Stomach (tissue), 4 donors: Measurements from ENCODE around the gene URM1.

ENCODE experiments used
- CTCF ChIP-seq, 7 experiments: fragments of 450-650 bp in 4 of 7; fragments of 200-600 bp in 3 of 7; sonication (generic) in 3 of 7; IDR thresholded peaks; one replicate each; pipeline ENCODE4 v1.5.1; 2016 to 2019; ENCODE audit warnings: antibody characterized with exemption in 7 of 7, control low read depth in 2 of 7, mild to moderate bottlenecking in 1 of 7
- EP300 ChIP-seq: sonication (generic); formaldehyde crosslinking; IDR thresholded peaks from one replicate; pipeline ENCODE4 v1.6.1; 2017; ENCODE audit warnings: antibody characterized with exemption
- POLR2A ChIP-seq, 4 donors: fragments of 450-650 bp; IDR thresholded peaks; one replicate each; pipeline ENCODE4 v1.6.1; 2016; ENCODE audit warnings: antibody characterized with exemption in 4 of 4, control low read depth in 2 of 4, mild to moderate bottlenecking in 1 of 4, moderate library complexity in 1 of 4

- TF ChIP-seq CTCF (IDR thresholded peaks at IDR 0.05) (no peak), EP300 (no peak), POLR2A (IDR thresholded peaks at IDR 0.05) (no peak)
Measured at GRCh38 chr9:128358861-128359260, 12.3 kb upstream of the URM1 start.
